K562 (cell line): ENCODE data around the gene CPA4. TPM values are rescaled to one million over a fixed set of nuclear protein-coding genes. Genes with fewer than 3 reads are reported as not detected.
A peak's percentile ranks its signal among the peaks of the same experiment; 100 is the strongest.

ENCODE experiments used
- ATAC-seq: fragments of 200-7000 bp; cut with Tn5 transposase; 3 replicates; pipeline ENCODE4 v1.9.1; 2020; ENCODE audit warnings: moderate library complexity
- BruUV-seq: library from RNA; stranded (reverse); fragments of 400-500 nt; replicated peaks from 2 replicates; lab custom pipeline; 2021; lab: Mats Ljungman, UMichigan
- CTCF ChIA-PET: fragments of 300-600 bp; formaldehyde crosslinking; extraction: SDS; loops from one replicate; lab custom pipeline; 2021; ENCODE audit warnings: low intra/inter-chr PET ratio; lab: Yijun Ruan, JAX
- POLR2A ChIA-PET: fragments of 300-600, 350-650 bp; sonication (Branson Sonifier 250); formaldehyde crosslinking; extraction: SDS; loops from one replicate; lab custom pipeline; 2021; ENCODE audit warnings: antibody characterized with exemption, inconsistent platforms; lab: Yijun Ruan, JAX
- DNase-seq, 4 experiments: peaks; one replicate each; pipeline versions ENCODE4 v3.0.0 to v3.0.0-alpha.2; 2011 to 2018; ENCODE audit warnings: low spot score in 3 of 4, mixed read lengths in 3 of 4; ENCODE audit errors: extremely low read depth in 1 of 4
- FAIRE-seq: peaks from 2 replicates; lab custom pipeline; 2011; peaks lifted over from hg19 to GRCh38; lab: Jason Lieb, UNC
- H2AFZ ChIP-seq: 2 replicates; pipeline ENCODE4 v1.6.0; 2011; ENCODE audit warnings: low read depth, low read length, control low read depth, inconsistent platforms
- H3K27ac ChIP-seq: fragments of 200-600 bp; 3 replicates; pipeline ENCODE4 v1.8.0; 2011; ENCODE audit warnings: low read depth, mild to moderate bottlenecking, control low read depth, inconsistent platforms, low read length, moderate library complexity, mixed read lengths; ENCODE audit errors: extremely low read depth
- H3K27me3 ChIP-seq, 2 experiments: fragments of 300-600 bp in 1 of 2; 2 replicates in 1 of 2; 3 replicates in 1 of 2; pipeline versions ENCODE4 v1.6.0 to v1.8.0; 2011; ENCODE audit warnings: inconsistent platforms in 2 of 2, low read length in 2 of 2, mild to moderate bottlenecking in 1 of 2, mixed read lengths in 1 of 2, moderate library complexity in 1 of 2; ENCODE audit not compliant: control insufficient read depth in 2 of 2, insufficient read depth in 2 of 2
- H3K36me3 ChIP-seq: fragments of 300-600 bp; 3 replicates; pipeline ENCODE4 v1.8.0; 2011; ENCODE audit warnings: mild to moderate bottlenecking, low read length, inconsistent platforms; ENCODE audit not compliant: control insufficient read depth, insufficient read depth
- H3K4me1 ChIP-seq, 2 experiments: fragments of 200-600 bp in 1 of 2; replicated peaks in 1 of 2; 2 replicates in 1 of 2; 3 replicates in 1 of 2; pipeline versions ENCODE4 v1.5.1 to v1.8.0; 2011; ENCODE audit warnings: inconsistent platforms in 2 of 2, low read length in 2 of 2, mild to moderate bottlenecking in 1 of 2, mixed read lengths in 1 of 2, moderate library complexity in 1 of 2; ENCODE audit not compliant: control insufficient read depth in 2 of 2, insufficient read depth in 2 of 2
- H3K4me2 ChIP-seq: 2 replicates; pipeline ENCODE4 v1.6.1; 2011; ENCODE audit warnings: low read length, control low read depth, inconsistent platforms, mixed read lengths; ENCODE audit not compliant: insufficient read depth
- H3K4me3 ChIP-seq: fragments of 200-600 bp; sonication (generic), shearing (Covaris generic); 2 replicates; pipeline ENCODE4 v1.5.1; 2016; ENCODE audit warnings: control low read depth, inconsistent platforms
- H3K79me2 ChIP-seq: fragments of 200-600 bp; 3 replicates; pipeline ENCODE4 v1.8.0; 2011; ENCODE audit warnings: low read length, inconsistent platforms; ENCODE audit not compliant: control insufficient read depth, insufficient read depth
- H3K9ac ChIP-seq, 2 experiments: 2 replicates each; pipeline versions ENCODE4 v1.6.0 to v1.6.1; 2011; ENCODE audit warnings: low read depth in 2 of 2, low read length in 2 of 2, control low read depth in 1 of 2, inconsistent platforms in 1 of 2, mild to moderate bottlenecking in 1 of 2, mixed read lengths in 1 of 2; ENCODE audit not compliant: insufficient read depth in 1 of 2
- H3K9me1 ChIP-seq: one replicate; pipeline ENCODE4 v1.6.0; 2011; ENCODE audit warnings: inconsistent platforms, mild to moderate bottlenecking, low read length, moderate library complexity; ENCODE audit not compliant: control insufficient read depth, insufficient read depth
- H3K9me3 ChIP-seq: replicated peaks from 2 replicates; pipeline ENCODE4 v1.5.1; 2011; ENCODE audit warnings: low read depth, low read length, inconsistent platforms; ENCODE audit not compliant: control insufficient read depth, insufficient read depth
- H4K20me1 ChIP-seq: replicated peaks from 2 replicates; pipeline ENCODE4 v1.6.1; 2011; ENCODE audit warnings: low read length, inconsistent platforms, mixed read lengths; ENCODE audit not compliant: control insufficient read depth, insufficient read depth
- CBFB ChIP-seq: sonication (generic); formaldehyde crosslinking; IDR thresholded peaks from 2 replicates; pipeline ENCODE4 v1.4.0; 2020; ENCODE audit warnings: mild to moderate bottlenecking, missing genetic modification reagents
- CEBPZ ChIP-seq: fragments of 150-350 bp; IDR thresholded peaks from 2 replicates; pipeline ENCODE4 v1.6.1; 2014; ENCODE audit warnings: low read depth, mild to moderate bottlenecking, low read length, borderline replicate concordance
- CHD4 ChIP-seq: fragments of 200-600 bp; sonication (generic); IDR thresholded peaks from 3 replicates; pipeline ENCODE4 v1.6.1; 2012; ENCODE audit warnings: low read depth, mild to moderate bottlenecking, mixed read lengths, low read length, inconsistent platforms; ENCODE audit not compliant: insufficient read depth, insufficient replicate concordance, poor library complexity, severe bottlenecking
- EZH2 ChIP-seq: IDR thresholded peaks from 2 replicates; pipeline ENCODE4 v1.6.1; 2012; ENCODE audit warnings: low read depth, mild to moderate bottlenecking, inconsistent platforms, low read length, borderline replicate concordance
- MYBL2 ChIP-seq, 2 experiments: fragments of 450-650 bp in 1 of 2; sonication (generic) in 1 of 2; formaldehyde crosslinking in 1 of 2; IDR thresholded peaks; 2 replicates each; pipeline versions ENCODE4 v1.6.1 to v1.8.1; 2017 to 2022; ENCODE audit warnings: borderline replicate concordance in 1 of 2, inconsistent platforms in 1 of 2, low read depth in 1 of 2, mild to moderate bottlenecking in 1 of 2, missing genetic modification reagents in 1 of 2, moderate library complexity in 1 of 2
- PHF8 ChIP-seq: fragments of 200-600 bp; sonication (generic); IDR thresholded peaks from 2 replicates; pipeline ENCODE4 v1.6.1; 2012; ENCODE audit warnings: mixed run types, mild to moderate bottlenecking, inconsistent platforms, low read length, moderate library complexity, borderline replicate concordance
- RAD51 ChIP-seq: fragments of 450-650 bp; IDR thresholded peaks from 2 replicates; pipeline ENCODE4 v1.7.1; 2016; ENCODE audit warnings: low read depth, mild to moderate bottlenecking, borderline replicate concordance
- ZNF140 ChIP-seq: fragments of 250-450 bp; sonication (Bioruptor Pico); IDR thresholded peaks from 2 replicates; pipeline ENCODE4 v1.8.0; 2021; ENCODE audit warnings: moderate library complexity, mild to moderate bottlenecking, inconsistent platforms
- ZSCAN32 ChIP-seq: fragments of 450-650 bp; formaldehyde crosslinking; IDR thresholded peaks from 2 replicates; pipeline ENCODE4 v1.4.0; 2020; ENCODE audit warnings: mild to moderate bottlenecking, moderate library complexity
- WGBS: fragments of 100-300 bp; shearing (Covaris generic); methylation state at CpG from one replicate; pipeline ENCODE4 v1.1.6; 2016; ENCODE audit warnings: low coverage, mixed read lengths; ENCODE audit not compliant: insufficient coverage; ENCODE audit errors: missing lambda C conversion rate; 5-methylcytosine and 5-hydroxymethylcytosine counted together
- in situ Hi-C: fragments of 300-500 bp; cut with MboI; formaldehyde crosslinking; loops from 4 replicates; pipeline ENCODE4 v1.15.0; 2018; ENCODE audit warnings: inconsistent platforms, mixed read lengths
- intact Hi-C: fragments of 100-400 bp; cut with micrococcal nuclease; formaldehyde crosslinking; loops from 2 replicates; pipeline ENCODE4 v1.14.2; 2022
- polyA plus RNA-seq, 8 experiments: library from polyadenylated mRNA; depleted of rRNA in 4 of 8; stranded (reverse) in 5 of 8; unstranded in 3 of 8; fragments of >200 nt; fragmentation: Nextera tagmentation in 2 of 8; fragmentation: Illumina TruSeq in 1 of 8; extraction: Ambion mirVana in 2 of 8; extraction: Trizol in 1 of 8; gene quantifications; 2 replicates each; pipeline versions ENCODE4 v1.2.1 to v1.2.3, GENCODE V29; 2011 to 2014; ENCODE audit warnings: inconsistent platforms in 1 of 8, missing spikeins in 1 of 8
- total RNA-seq, 7 experiments: library from RNA; depleted of rRNA in 6 of 7; stranded (reverse); fragments of >200 nt in 6 of 7; fragmentation: Illumina TruSeq in 2 of 7; extraction: Trizol in 2 of 7; gene quantifications; 2 replicates each; pipeline versions ENCODE4 v1.2.1 to v1.2.3, GENCODE V29; 2011 to 2021; ENCODE audit warnings: low replicate concordance in 1 of 7

CPA4 gene
- total and polyA plus RNA-seq, 9 of the 15 experiments (the other 6 are each of a cell fraction or from before 2014, with no cell fraction given) = not detected

- H3K9me1 ChIP-seq = no peaks in the 10 kb centered on the region
- peak; percentile 61; the same call in 1 of the 2 replicates for TF ChIP-seq EZH2
- TF ChIP-seq RAD51 = no peak
- H3K4me1 ChIP-seq = 0 out of 5 replicates have a peak, but pooled peaks cover 0 to 3% of the 10 kb centered on the region in 2 experiments
- ChIA-PET POLR2A (interaction anchor here (1.3 kb wide), 1 partner anchor 12 kb away, joined by 3 read pairs; no protein-coding TSS in a partner anchor), CTCF (no interaction called here)
- peaks cover 43 to 58% of the 10 kb centered on the region in 2 experiments for H3K27me3 ChIP-seq
- H3K36me3 ChIP-seq = no peaks in the 10 kb centered on the region
- DNase-seq (no peak), FAIRE-seq (no peak), ATAC-seq (no peak)
- H4K20me1 ChIP-seq = no peaks in the 10 kb centered on the region
- no peaks in the 10 kb centered on the region for H3K79me2 ChIP-seq
- 4% methylated on average over 12 of the region's 12 CpGs for WGBS
- H2AFZ ChIP-seq = no peak overlapping the region
- in situ Hi-C loops (no loop called here), intact Hi-C loops (no loop called here)
- H3K4me2 ChIP-seq = no peak overlapping the region
- no peak overlapping the region for H3K9ac ChIP-seq
- H3K4me3 ChIP-seq = no peak overlapping the region
- H3K9me3 ChIP-seq = no peaks in the 10 kb centered on the region
- no peak overlapping the region for H3K27ac ChIP-seq
- BruUV-seq = no TSS peak
Measured at GRCh38 chr7:130346941-130347340, 54.0 kb downstream of the CPA4 start.

- POLR2A ChIA-PET = interaction anchor here (0.6 to 1.1 kb wide), 2 partner anchors 9 to 12 kb away, joined by 3 read pairs; no protein-coding TSS in a partner anchor
- no TSS peak for BruUV-seq
- ATAC-seq = no peak
- TF ChIP-seq CEBPZ (no peak), MYBL2 (IDR thresholded peaks at IDR 0.05; ENCODE audit: low read depth) (no peak), MYBL2 (CRISPR knock-in tag; IDR thresholded peaks at IDR 0.05; ENCODE audit: borderline replicate concordance) (no peak), ZSCAN32 (CRISPR knock-in tag) (no peak), ZNF140 (CRISPR knock-in tag) (no peak), CHD4 (no peak), PHF8 (no peak), CBFB (CRISPR knock-in tag) (0 out of 2 replicates have a peak, but pooled peaks have one; percentile 76)
Measured at GRCh38 chr7:130349911-130350782, 57.2 kb downstream of the CPA4 start.

More at GRCh38 chr7:130349911-130350782, 57.2 kb downstream of the CPA4 start:
- Histone ChIP-seq H3K4me2 (no peak overlapping the region), H3K27ac (no peak overlapping the region), H4K20me1 (no peaks in the 10 kb centered on the region), H3K79me2 (no peaks in the 10 kb centered on the region), H3K4me3 (no peak overlapping the region), H3K27me3 (peaks cover 50 to 83% of the 10 kb centered on the region in 2 experiments), H3K9ac (no peak overlapping the region), H3K4me1 (0 out of 5 replicates have a peak, but pooled peaks cover 0 to 3% of the 10 kb centered on the region in 2 experiments), H3K36me3 (no peaks in the 10 kb centered on the region), H3K9me1 (no peaks in the 10 kb centered on the region), H2AFZ (no peak overlapping the region), H3K9me3 (no peaks in the 10 kb centered on the region)
- DNase-seq = no peak
- intact Hi-C loops = no loop called here
- CTCF ChIA-PET = interaction anchor here (0.5 kb wide), 1 partner anchor 707 kb away, joined by 3 read pairs; no protein-coding TSS in a partner anchor
- no peak for FAIRE-seq
- in situ Hi-C loops = no loop called here
- 2% methylated on average over 16 of the region's 16 CpGs for WGBS
